ENCODE results near the gene TRIM25.

DNA sequence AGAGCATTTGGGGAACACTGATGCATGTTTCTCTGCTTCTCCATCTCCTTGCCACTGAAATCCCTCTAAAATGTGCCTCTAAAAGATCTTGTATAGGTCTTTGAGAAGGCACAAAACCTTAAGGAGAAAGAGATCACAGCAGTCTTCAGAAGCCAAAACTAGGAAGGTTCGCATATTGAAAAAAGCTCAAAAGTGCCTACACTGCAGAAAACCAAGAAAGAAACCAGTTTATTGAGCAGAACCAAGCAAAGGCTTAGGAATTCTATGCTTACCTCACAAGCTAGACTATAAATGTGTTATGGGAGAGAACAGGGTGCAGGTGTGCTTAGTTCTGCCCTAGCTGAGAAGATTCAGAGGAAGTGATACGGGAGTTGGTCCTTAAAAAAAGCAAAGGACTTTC lies 63.3 kb downstream of the TRIM25 start:
- TF ChIP-seq TARDBP (IDR thresholded peaks at IDR 0.05) (no peak), HDGF (IDR thresholded peaks at IDR 0.05; ENCODE audit: borderline replicate concordance) (no peak), FOXK2 (IDR thresholded peaks at IDR 0.05) (no peak), NFRKB (IDR thresholded peaks at IDR 0.05) (no peak), L3MBTL2 (conservative IDR thresholded peaks at IDR 0.05) (no peak), SP1 (IDR thresholded peaks at IDR 0.05) (no peak)

Measured in HEK293T (cell line).